SK-N-SH treated with all-trans-retinoic acid at 6 μM for 48 hours (cell line): ENCODE results near the gene UBE4B.

Source experiments
- ATAC-seq: fragments of 200-7000 bp; cut with Tn5 transposase; 3 replicates; pipeline ENCODE4 v1.9.1; 2020; ENCODE audit warnings: mild to moderate bottlenecking, moderate library complexity
- ARNTL ChIP-seq: fragments of 450-650 bp; formaldehyde crosslinking; IDR thresholded peaks from 2 replicates; pipeline ENCODE4 v1.5.0; 2020; ENCODE audit warnings: low read depth, mild to moderate bottlenecking, moderate library complexity, borderline replicate concordance
- BACH2 ChIP-seq: fragments of 250-450 bp; sonication (Bioruptor Pico); IDR thresholded peaks from 2 replicates; pipeline ENCODE4 v1.9.0; 2021; ENCODE audit warnings: mild to moderate bottlenecking, borderline replicate concordance
- CSDC2 ChIP-seq: fragments of 250-450 bp; sonication (Bioruptor Pico); IDR thresholded peaks from 2 replicates; pipeline ENCODE4 v1.5.0; 2020; ENCODE audit warnings: mild to moderate bottlenecking, moderate library complexity
- ESRRG ChIP-seq: fragments of 250-450 bp; sonication (Bioruptor Pico); IDR thresholded peaks from 2 replicates; pipeline ENCODE4 v1.6.1; 2021; ENCODE audit warnings: mild to moderate bottlenecking
- GLIS3 ChIP-seq: fragments of 250-450 bp; sonication (Bioruptor Pico); IDR thresholded peaks from 2 replicates; pipeline ENCODE4 v1.5.0; 2020; ENCODE audit warnings: mild to moderate bottlenecking, moderate library complexity
- ISL1 ChIP-seq: fragments of 250-450 bp; sonication (Bioruptor Pico); IDR thresholded peaks from 2 replicates; pipeline ENCODE4 v2.1.2; 2022; ENCODE audit warnings: mild to moderate bottlenecking, moderate library complexity
- OSR1 ChIP-seq: fragments of 250-450 bp; sonication (Bioruptor Pico); IDR thresholded peaks from 2 replicates; pipeline ENCODE4 v1.8.0; 2022; ENCODE audit warnings: moderate library complexity, mild to moderate bottlenecking, inconsistent platforms
- PPARA ChIP-seq: fragments of 250-450 bp; sonication (Bioruptor Pico); IDR thresholded peaks from 2 replicates; pipeline ENCODE4 v1.5.0; 2020; ENCODE audit warnings: mild to moderate bottlenecking, borderline replicate concordance
- RARB ChIP-seq: fragments of 250-450 bp; sonication (Bioruptor Pico); IDR thresholded peaks from 2 replicates; pipeline ENCODE4 v1.8.0; 2021; ENCODE audit warnings: mild to moderate bottlenecking, moderate library complexity
- SNAI2 ChIP-seq: fragments of 250-450 bp; sonication (Bioruptor Pico); IDR thresholded peaks from 2 replicates; pipeline ENCODE4 v1.5.0; 2020; ENCODE audit warnings: mild to moderate bottlenecking, moderate library complexity
- TCF4 ChIP-seq: fragments of 250-450 bp; sonication (Bioruptor Pico); IDR thresholded peaks from 2 replicates; pipeline ENCODE4 v1.8.0; 2021; ENCODE audit warnings: mild to moderate bottlenecking, moderate library complexity, borderline replicate concordance
- TOX ChIP-seq: fragments of 250-450 bp; sonication (Bioruptor Pico); IDR thresholded peaks from 2 replicates; pipeline ENCODE4 v1.8.0; 2021; ENCODE audit warnings: mild to moderate bottlenecking, moderate library complexity, borderline replicate concordance
- ZC3H10 ChIP-seq: fragments of 250-450 bp; sonication (Bioruptor Pico); IDR thresholded peaks from 2 replicates; pipeline ENCODE4 v1.5.1; 2021; ENCODE audit warnings: mild to moderate bottlenecking, moderate library complexity
- ZFP3 ChIP-seq: fragments of 250-450 bp; sonication (Bioruptor Pico); IDR thresholded peaks from 2 replicates; pipeline ENCODE4 v1.5.0; 2020; ENCODE audit warnings: mild to moderate bottlenecking, moderate library complexity
- ZFP30 ChIP-seq: fragments of 450-650 bp; formaldehyde crosslinking; IDR thresholded peaks from 2 replicates; pipeline ENCODE4 v1.5.0; 2022; ENCODE audit warnings: mild to moderate bottlenecking, moderate library complexity
- ZNF565 ChIP-seq: fragments of 450-650 bp; formaldehyde crosslinking; conservative IDR thresholded peaks from 2 replicates; pipeline ENCODE4 v1.5.0; 2020; ENCODE audit warnings: low read depth, mild to moderate bottlenecking, moderate library complexity
- ZNF70 ChIP-seq: fragments of 450-650 bp; formaldehyde crosslinking; IDR thresholded peaks from 2 replicates; pipeline ENCODE4 v1.5.0; 2020; ENCODE audit warnings: mild to moderate bottlenecking, moderate library complexity
- ZNF8 ChIP-seq: fragments of 450-650 bp; formaldehyde crosslinking; IDR thresholded peaks from 2 replicates; pipeline ENCODE4 v1.5.0; 2020; ENCODE audit warnings: mild to moderate bottlenecking, moderate library complexity
- TF ChIP-seq, protein P1 (sequence below): fragments of 250-450 bp; sonication (Bioruptor Pico); IDR thresholded peaks from 2 replicates; pipeline ENCODE4 v1.5.1; 2020; ENCODE audit warnings: low read depth, mild to moderate bottlenecking, moderate library complexity
- TF ChIP-seq, protein P2 (sequence below): fragments of 250-450 bp; sonication (Bioruptor Pico); IDR thresholded peaks from 2 replicates; pipeline ENCODE4 v1.8.0; 2020; ENCODE audit warnings: mild to moderate bottlenecking, moderate library complexity, borderline replicate concordance
- TF ChIP-seq, protein P3 (sequence below): fragments of 250-450 bp; sonication (Bioruptor Pico); IDR thresholded peaks from 2 replicates; pipeline ENCODE4 v1.8.0; 2021; ENCODE audit warnings: low read depth, mild to moderate bottlenecking, moderate library complexity, borderline replicate concordance
- TF ChIP-seq, protein P4 (sequence below): fragments of 250-450 bp; sonication (Bioruptor Pico); IDR thresholded peaks from 2 replicates; pipeline ENCODE4 v1.5.0; 2020; ENCODE audit warnings: mild to moderate bottlenecking, moderate library complexity
- TF ChIP-seq, protein P5 (sequence below): fragments of 250-450 bp; sonication (Bioruptor Pico); IDR thresholded peaks from 2 replicates; pipeline ENCODE4 v1.5.1; 2021; ENCODE audit warnings: mild to moderate bottlenecking, moderate library complexity

Gene UBE4B

DNA sequence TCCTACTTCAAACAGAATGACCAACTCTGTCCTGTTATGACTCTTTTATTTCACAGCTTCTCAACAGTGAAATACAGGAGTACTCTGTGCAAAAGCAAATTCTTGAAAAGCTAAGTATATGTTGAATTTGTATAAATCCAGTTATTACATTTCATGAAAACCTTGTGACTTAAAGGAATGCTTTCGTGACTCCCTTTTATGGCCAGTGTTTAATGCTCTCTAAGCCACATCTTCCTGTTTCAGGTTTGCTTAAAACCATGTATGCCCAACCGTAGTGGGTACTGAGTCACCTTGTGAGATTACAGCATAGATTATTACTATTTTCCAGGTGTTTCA lies 137.4 kb downstream of the UBE4B start:
- no peak for TF ChIP-seq ZC3H10
- TF ChIP-seq ZNF8 (CRISPR knock-in tag): no peak
- TF ChIP-seq TOX (CRISPR knock-in tag): no peak
- TF ChIP-seq ZNF70 (CRISPR knock-in tag): no peak
- no peak for TF ChIP-seq ESRRG (CRISPR knock-in tag)
- no peak for TF ChIP-seq ZFP30 (CRISPR knock-in tag)
- no peak for TF ChIP-seq BACH2 (CRISPR knock-in tag)
- TF ChIP-seq, protein P1, sequence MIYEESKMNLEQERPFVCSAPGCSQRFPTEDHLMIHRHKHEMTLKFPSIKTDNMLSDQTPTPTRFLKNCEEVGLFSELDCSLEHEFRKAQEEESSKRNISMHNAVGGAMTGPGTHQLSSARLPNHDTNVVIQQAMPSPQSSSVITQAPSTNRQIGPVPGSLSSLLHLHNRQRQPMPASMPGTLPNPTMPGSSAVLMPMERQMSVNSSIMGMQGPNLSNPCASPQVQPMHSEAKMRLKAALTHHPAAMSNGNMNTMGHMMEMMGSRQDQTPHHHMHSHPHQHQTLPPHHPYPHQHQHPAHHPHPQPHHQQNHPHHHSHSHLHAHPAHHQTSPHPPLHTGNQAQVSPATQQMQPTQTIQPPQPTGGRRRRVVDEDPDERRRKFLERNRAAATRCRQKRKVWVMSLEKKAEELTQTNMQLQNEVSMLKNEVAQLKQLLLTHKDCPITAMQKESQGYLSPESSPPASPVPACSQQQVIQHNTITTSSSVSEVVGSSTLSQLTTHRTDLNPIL: no peak
- TF ChIP-seq ARNTL (CRISPR knock-in tag): no peak
- no peak for TF ChIP-seq ZFP3 (CRISPR knock-in tag)
- no peak for TF ChIP-seq SNAI2
- no peak for TF ChIP-seq ZNF565 (CRISPR knock-in tag)
- TF ChIP-seq OSR1 (CRISPR knock-in tag): no peak
- no peak for TF ChIP-seq PPARA (CRISPR knock-in tag)
- TF ChIP-seq, protein P2, sequence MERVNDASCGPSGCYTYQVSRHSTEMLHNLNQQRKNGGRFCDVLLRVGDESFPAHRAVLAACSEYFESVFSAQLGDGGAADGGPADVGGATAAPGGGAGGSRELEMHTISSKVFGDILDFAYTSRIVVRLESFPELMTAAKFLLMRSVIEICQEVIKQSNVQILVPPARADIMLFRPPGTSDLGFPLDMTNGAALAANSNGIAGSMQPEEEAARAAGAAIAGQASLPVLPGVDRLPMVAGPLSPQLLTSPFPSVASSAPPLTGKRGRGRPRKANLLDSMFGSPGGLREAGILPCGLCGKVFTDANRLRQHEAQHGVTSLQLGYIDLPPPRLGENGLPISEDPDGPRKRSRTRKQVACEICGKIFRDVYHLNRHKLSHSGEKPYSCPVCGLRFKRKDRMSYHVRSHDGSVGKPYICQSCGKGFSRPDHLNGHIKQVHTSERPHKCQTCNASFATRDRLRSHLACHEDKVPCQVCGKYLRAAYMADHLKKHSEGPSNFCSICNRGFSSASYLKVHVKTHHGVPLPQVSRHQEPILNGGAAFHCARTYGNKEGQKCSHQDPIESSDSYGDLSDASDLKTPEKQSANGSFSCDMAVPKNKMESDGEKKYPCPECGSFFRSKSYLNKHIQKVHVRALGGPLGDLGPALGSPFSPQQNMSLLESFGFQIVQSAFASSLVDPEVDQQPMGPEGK: no peak
- no peak for TF ChIP-seq TCF4 (CRISPR knock-in tag)
- TF ChIP-seq CSDC2 (CRISPR knock-in tag): no peak
- no peak for TF ChIP-seq RARB
- no peak for TF ChIP-seq ISL1 (CRISPR knock-in tag)
- TF ChIP-seq, protein P3, sequence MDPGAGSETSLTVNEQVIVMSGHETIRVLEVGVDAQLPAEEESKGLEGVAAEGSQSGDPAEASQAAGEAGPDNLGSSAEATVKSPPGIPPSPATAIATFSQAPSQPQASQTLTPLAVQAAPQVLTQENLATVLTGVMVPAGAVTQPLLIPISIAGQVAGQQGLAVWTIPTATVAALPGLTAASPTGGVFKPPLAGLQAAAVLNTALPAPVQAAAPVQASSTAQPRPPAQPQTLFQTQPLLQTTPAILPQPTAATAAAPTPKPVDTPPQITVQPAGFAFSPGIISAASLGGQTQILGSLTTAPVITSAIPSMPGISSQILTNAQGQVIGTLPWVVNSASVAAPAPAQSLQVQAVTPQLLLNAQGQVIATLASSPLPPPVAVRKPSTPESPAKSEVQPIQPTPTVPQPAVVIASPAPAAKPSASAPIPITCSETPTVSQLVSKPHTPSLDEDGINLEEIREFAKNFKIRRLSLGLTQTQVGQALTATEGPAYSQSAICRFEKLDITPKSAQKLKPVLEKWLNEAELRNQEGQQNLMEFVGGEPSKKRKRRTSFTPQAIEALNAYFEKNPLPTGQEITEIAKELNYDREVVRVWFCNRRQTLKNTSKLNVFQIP (CRISPR knock-in tag): no peak
- no peak for ATAC-seq

DNA sequence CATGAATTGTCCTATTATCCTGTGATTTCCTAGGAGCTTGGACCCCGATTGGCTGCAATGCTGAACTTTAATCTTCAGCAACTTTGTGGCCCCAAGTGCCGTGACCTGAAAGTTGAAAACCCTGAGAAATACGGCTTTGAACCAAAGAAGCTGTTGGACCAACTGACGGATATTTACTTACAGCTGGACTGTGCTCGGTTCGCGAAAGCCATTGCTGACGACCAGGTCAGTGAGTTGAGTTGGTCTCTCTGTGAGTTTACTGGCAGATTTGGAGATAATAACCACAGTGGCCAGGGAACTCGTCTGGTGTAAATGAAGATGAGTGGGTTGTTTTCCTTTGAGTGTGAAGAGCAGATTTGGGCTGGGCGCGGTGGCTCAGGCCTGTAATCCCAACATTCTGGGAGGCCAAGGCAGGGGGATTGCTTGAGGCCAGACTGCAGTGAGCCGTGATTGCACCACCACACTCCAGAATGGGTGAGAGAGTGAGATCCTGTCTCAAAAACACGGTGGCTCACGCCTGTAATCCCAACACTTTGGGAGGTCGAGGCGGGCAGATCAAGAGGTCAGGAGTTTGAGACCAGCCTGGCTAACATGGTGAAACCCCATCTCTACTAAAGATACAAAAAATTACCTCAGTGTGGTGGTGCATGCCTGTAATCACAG lies 138.5 kb downstream of the UBE4B start:
- TF ChIP-seq GLIS3 (CRISPR knock-in tag) (no peak), CSDC2 (CRISPR knock-in tag) (no peak), ZNF70 (CRISPR knock-in tag) (no peak), ISL1 (CRISPR knock-in tag) (no peak)
- TF ChIP-seq, protein P4, sequence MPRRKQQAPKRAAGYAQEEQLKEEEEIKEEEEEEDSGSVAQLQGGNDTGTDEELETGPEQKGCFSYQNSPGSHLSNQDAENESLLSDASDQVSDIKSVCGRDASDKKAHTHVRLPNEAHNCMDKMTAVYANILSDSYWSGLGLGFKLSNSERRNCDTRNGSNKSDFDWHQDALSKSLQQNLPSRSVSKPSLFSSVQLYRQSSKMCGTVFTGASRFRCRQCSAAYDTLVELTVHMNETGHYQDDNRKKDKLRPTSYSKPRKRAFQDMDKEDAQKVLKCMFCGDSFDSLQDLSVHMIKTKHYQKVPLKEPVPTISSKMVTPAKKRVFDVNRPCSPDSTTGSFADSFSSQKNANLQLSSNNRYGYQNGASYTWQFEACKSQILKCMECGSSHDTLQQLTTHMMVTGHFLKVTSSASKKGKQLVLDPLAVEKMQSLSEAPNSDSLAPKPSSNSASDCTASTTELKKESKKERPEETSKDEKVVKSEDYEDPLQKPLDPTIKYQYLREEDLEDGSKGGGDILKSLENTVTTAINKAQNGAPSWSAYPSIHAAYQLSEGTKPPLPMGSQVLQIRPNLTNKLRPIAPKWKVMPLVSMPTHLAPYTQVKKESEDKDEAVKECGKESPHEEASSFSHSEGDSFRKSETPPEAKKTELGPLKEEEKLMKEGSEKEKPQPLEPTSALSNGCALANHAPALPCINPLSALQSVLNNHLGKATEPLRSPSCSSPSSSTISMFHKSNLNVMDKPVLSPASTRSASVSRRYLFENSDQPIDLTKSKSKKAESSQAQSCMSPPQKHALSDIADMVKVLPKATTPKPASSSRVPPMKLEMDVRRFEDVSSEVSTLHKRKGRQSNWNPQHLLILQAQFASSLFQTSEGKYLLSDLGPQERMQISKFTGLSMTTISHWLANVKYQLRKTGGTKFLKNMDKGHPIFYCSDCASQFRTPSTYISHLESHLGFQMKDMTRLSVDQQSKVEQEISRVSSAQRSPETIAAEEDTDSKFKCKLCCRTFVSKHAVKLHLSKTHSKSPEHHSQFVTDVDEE (CRISPR knock-in tag): no peak
- TF ChIP-seq, protein P1: no peak
- TF ChIP-seq, protein P2: no peak
- TF ChIP-seq, protein P5, sequence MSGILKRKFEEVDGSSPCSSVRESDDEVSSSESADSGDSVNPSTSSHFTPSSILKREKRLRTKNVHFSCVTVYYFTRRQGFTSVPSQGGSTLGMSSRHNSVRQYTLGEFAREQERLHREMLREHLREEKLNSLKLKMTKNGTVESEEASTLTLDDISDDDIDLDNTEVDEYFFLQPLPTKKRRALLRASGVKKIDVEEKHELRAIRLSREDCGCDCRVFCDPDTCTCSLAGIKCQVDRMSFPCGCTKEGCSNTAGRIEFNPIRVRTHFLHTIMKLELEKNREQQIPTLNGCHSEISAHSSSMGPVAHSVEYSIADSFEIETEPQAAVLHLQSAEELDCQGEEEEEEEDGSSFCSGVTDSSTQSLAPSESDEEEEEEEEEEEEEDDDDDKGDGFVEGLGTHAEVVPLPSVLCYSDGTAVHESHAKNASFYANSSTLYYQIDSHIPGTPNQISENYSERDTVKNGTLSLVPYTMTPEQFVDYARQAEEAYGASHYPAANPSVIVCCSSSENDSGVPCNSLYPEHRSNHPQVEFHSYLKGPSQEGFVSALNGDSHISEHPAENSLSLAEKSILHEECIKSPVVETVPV: no peak
- no peak for ATAC-seq
